BJ (cell line): Measurements from ENCODE around the gene EMID1. TPM values are rescaled to one million over a fixed set of nuclear protein-coding genes. Genes with fewer than 3 reads are reported as not detected.

Experiments used
- CTCF ChIA-PET: fragments of 350-600 bp; formaldehyde crosslinking; extraction: SDS; loops from one replicate; lab custom pipeline; 2021; ENCODE audit warnings: antibody characterized with exemption, inconsistent platforms; lab: Yijun Ruan, JAX
- POLR2A ChIA-PET: fragments of 300-600 bp; sonication (Branson Sonifier 250); formaldehyde crosslinking; extraction: SDS; loops from one replicate; lab custom pipeline; 2021; ENCODE audit warnings: antibody characterized with exemption; lab: Charles Lee
- DNase-seq: peaks from one replicate; pipeline ENCODE4 v3.0.0-alpha.2; 2011; ENCODE audit warnings: low read depth
- H3K27me3 ChIP-seq: 2 replicates; pipeline ENCODE4 v1.6.0; 2011; ENCODE audit warnings: low read length; ENCODE audit not compliant: control insufficient read depth, insufficient read depth
- H3K36me3 ChIP-seq: 2 replicates; pipeline ENCODE4 v1.5.1; 2011; ENCODE audit warnings: low read length; ENCODE audit not compliant: control insufficient read depth, insufficient read depth
- H3K4me3 ChIP-seq: 2 replicates; pipeline ENCODE4 v1.5.1; 2011; ENCODE audit warnings: low read depth, mild to moderate bottlenecking, control low read depth, low read length
- CTCF ChIP-seq: IDR thresholded peaks from 2 replicates; pipeline ENCODE4 v1.5.1; 2011; ENCODE audit warnings: low read depth, mild to moderate bottlenecking, control low read depth, inconsistent platforms, low read length, moderate library complexity; ENCODE audit not compliant: insufficient read depth
- polyA plus RNA-seq: library from polyadenylated mRNA; depleted of rRNA; stranded (reverse); fragments of >200 nt; gene quantifications from 2 replicates; pipeline ENCODE4 v1.2.3, GENCODE V29; 2011

Gene EMID1
- polyA plus RNA-seq, 1 experiment: 0.05 TPM

GRCh38 chr22:29198240-29198639 is 7.5 kb upstream of the EMID1 start:
- no peak for TF ChIP-seq CTCF

GRCh38 chr22:29199702-29200400 is 5.8 kb upstream of the EMID1 start:
- Histone ChIP-seq H3K27me3 (peaks cover 5% of the 10 kb centered on the region), H3K36me3 (no peaks in the 10 kb centered on the region), H3K4me3 (no peak overlapping the region)
- ChIA-PET CTCF (interaction anchor here (0.8 kb wide), 1 partner anchor 344 kb away, joined by 3 read pairs; no protein-coding TSS in a partner anchor), POLR2A (no interaction called here)
- no peak for TF ChIP-seq CTCF
- no peak for DNase-seq

More at GRCh38 chr22:29198240-29198639, 7.5 kb upstream of the EMID1 start:
- DNase-seq: no peak
- H3K27me3 ChIP-seq: peaks cover 1% of the 10 kb centered on the region
- POLR2A ChIA-PET: no interaction called here
- H3K36me3 ChIP-seq: no peaks in the 10 kb centered on the region
- CTCF ChIA-PET: interaction anchor here (1.0 kb wide), 1 partner anchor 19 kb away, joined by 5 read pairs; no protein-coding TSS in a partner anchor
- H3K4me3 ChIP-seq: no peak overlapping the region

- H3K4me3 ChIP-seq: no peak overlapping the region
- no peak for DNase-seq
- ChIA-PET CTCF (interaction anchor here (1.0 kb wide), 1 partner anchor 45 kb away, joined by 3 read pairs; no protein-coding TSS in a partner anchor), POLR2A (no interaction called here)
- H3K36me3 ChIP-seq: no peaks in the 10 kb centered on the region
- peaks cover 9% of the 10 kb centered on the region for H3K27me3 ChIP-seq
- TF ChIP-seq CTCF: no peak
Observed at GRCh38 chr22:29200901-29201300, 4.8 kb upstream of the EMID1 start.

- no peak for TF ChIP-seq CTCF
- ChIA-PET CTCF (interaction anchor here (1.4 to 2.9 kb wide), 2 partner anchors 41 to 44 kb away, joined by 3 to 14 read pairs; no protein-coding TSS in a partner anchor), POLR2A (no interaction called here)
- H3K36me3 ChIP-seq: no peaks in the 10 kb centered on the region
- peaks cover 16% of the 10 kb centered on the region for H3K27me3 ChIP-seq
- no peak for DNase-seq
- no peak overlapping the region for H3K4me3 ChIP-seq
Observed at GRCh38 chr22:29201782-29202181, 3.9 kb upstream of the EMID1 start.

- DNase-seq: no peak
- H3K27me3 ChIP-seq: peaks cover 18% of the 10 kb centered on the region
- ChIA-PET CTCF (interaction anchor here (0.6 to 2.9 kb wide), 3 partner anchors 41 to 95 kb away, joined by 3 to 14 read pairs (median 3); no protein-coding TSS in a partner anchor), POLR2A (no interaction called here)
- no peak overlapping the region for H3K4me3 ChIP-seq
- peak; percentile 38 for TF ChIP-seq CTCF
- H3K36me3 ChIP-seq: no peaks in the 10 kb centered on the region
Observed at GRCh38 chr22:29202212-29203192, 3.2 kb upstream of the EMID1 start.
